ENCODE measurements around the gene ATP6V1C2.

The ATP6V1C2 gene

DNA sequence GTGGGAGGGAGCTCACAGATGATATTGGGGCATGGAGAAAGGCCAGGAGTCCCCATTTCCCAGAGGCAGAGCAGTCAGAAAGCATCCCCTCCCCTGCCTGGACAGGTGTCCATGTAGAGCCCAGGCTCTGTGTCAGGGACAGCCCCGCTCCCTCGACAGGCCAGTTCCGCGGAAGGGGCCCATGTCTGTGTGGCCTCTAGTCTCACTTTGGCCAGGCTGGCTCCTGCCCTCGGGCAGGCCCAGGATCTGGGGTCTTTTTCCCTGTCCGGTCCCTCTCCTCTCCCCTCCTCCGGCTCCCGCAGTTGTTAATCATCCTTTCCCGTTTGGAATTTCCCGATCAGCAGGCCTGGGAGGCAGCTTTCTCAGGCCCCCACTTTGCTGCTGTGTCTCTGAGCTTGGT lies 111.6 kb downstream of the ATP6V1C2 start:
- Histone ChIP-seq H3K27me3 (replicated peaks) (no peaks in the 10 kb centered on the region), H3K36me3 (replicated peaks) (no peaks in the 10 kb centered on the region), H3K4me3 (ENCODE audit: low read depth, low read length) (no peak overlapping the region), H3K27ac (no peak overlapping the region)
- no peak for DNase-seq
- TF ChIP-seq, protein P1, sequence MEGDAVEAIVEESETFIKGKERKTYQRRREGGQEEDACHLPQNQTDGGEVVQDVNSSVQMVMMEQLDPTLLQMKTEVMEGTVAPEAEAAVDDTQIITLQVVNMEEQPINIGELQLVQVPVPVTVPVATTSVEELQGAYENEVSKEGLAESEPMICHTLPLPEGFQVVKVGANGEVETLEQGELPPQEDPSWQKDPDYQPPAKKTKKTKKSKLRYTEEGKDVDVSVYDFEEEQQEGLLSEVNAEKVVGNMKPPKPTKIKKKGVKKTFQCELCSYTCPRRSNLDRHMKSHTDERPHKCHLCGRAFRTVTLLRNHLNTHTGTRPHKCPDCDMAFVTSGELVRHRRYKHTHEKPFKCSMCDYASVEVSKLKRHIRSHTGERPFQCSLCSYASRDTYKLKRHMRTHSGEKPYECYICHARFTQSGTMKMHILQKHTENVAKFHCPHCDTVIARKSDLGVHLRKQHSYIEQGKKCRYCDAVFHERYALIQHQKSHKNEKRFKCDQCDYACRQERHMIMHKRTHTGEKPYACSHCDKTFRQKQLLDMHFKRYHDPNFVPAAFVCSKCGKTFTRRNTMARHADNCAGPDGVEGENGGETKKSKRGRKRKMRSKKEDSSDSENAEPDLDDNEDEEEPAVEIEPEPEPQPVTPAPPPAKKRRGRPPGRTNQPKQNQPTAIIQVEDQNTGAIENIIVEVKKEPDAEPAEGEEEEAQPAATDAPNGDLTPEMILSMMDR (IDR thresholded peaks at IDR 0.05; ENCODE audit: low read depth, low read length, missing control alignments): no peak
- in situ Hi-C loops (cut with HindIII; ENCODE audit: low pct_ligation_motif_present, low sequenced_read_pairs): no loop called here

DNA sequence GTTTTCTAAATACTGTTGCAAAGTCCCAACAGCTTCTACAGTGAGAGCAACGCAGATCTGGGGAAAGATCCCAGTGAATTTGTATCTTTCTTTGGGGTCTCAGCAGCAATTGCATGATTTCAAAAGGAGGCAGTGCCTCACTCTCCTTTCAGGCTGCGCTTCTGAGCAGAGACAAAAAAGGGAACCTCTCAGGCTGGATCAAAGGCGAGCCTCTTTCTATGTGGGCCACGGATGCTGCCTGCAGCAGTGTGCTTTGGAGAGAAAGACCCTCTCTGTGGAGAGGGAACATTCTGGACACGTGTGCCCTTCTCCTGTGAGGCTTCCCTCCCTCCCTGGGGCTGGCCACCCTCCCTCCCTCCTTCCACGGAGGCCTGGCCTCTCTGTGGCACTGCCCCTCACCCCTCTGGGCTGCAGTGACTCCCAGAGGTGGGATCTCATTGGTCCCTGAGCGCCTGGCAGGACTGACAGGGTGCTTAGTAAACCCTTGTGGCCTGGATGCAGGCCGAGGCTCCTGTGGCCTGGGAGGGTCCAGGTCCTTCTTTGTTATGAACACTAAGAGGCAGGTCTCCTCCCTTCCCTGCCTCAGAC lies 112.7 kb downstream of the ATP6V1C2 start:
- no peaks in the 10 kb centered on the region for H3K27me3 ChIP-seq (replicated peaks)
- no peak overlapping the region for H3K27ac ChIP-seq
- no peak overlapping the region for H3K4me3 ChIP-seq (ENCODE audit: low read depth, low read length)
- H3K36me3 ChIP-seq (replicated peaks): no peaks in the 10 kb centered on the region
- in situ Hi-C loops (cut with HindIII; ENCODE audit: low pct_ligation_motif_present, low sequenced_read_pairs): no loop called here
- no peak for DNase-seq
- TF ChIP-seq, protein P1 (IDR thresholded peaks at IDR 0.05; ENCODE audit: low read depth, low read length, missing control alignments): no peak
